ENCODE measurements around the gene PATJ. TPM values are rescaled to one million over a fixed set of nuclear protein-coding genes. Genes with fewer than 3 reads are reported as not detected.

Gene PATJ
- total and polyA plus RNA-seq, 2 of the 13 experiments (the other 11 are each of a cell fraction or from before 2014, with no cell fraction given), result 6.2 to 16.8 TPM

- no peak for TF ChIP-seq SMAD3 (CRISPR knock-in tag; IDR thresholded peaks at IDR 0.05)
- no peak for TF ChIP-seq KAT7 (CRISPR knock-in tag; IDR thresholded peaks at IDR 0.05; ENCODE audit: borderline replicate concordance)
- no peak for TF ChIP-seq CHD2 (IDR thresholded peaks at IDR 0.05; ENCODE audit: low read depth, low read length)
- TF ChIP-seq ATF4 (CRISPR knock-in tag; IDR thresholded peaks at IDR 0.05), result no peak
- no peak for TF ChIP-seq SYNCRIP (IDR thresholded peaks at IDR 0.05; ENCODE audit: insufficient read depth, low read depth, low read length)
- TF ChIP-seq, protein P1, sequence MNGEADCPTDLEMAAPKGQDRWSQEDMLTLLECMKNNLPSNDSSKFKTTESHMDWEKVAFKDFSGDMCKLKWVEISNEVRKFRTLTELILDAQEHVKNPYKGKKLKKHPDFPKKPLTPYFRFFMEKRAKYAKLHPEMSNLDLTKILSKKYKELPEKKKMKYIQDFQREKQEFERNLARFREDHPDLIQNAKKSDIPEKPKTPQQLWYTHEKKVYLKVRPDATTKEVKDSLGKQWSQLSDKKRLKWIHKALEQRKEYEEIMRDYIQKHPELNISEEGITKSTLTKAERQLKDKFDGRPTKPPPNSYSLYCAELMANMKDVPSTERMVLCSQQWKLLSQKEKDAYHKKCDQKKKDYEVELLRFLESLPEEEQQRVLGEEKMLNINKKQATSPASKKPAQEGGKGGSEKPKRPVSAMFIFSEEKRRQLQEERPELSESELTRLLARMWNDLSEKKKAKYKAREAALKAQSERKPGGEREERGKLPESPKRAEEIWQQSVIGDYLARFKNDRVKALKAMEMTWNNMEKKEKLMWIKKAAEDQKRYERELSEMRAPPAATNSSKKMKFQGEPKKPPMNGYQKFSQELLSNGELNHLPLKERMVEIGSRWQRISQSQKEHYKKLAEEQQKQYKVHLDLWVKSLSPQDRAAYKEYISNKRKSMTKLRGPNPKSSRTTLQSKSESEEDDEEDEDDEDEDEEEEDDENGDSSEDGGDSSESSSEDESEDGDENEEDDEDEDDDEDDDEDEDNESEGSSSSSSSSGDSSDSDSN (CRISPR knock-in tag; IDR thresholded peaks at IDR 0.05), result no peak
These were observed 162.1 kb downstream of the PATJ start (continued) for GRCh38 chr1:61904354-61904753.

GRCh38 chr1:61907102-61907501, 164.8 kb downstream of the PATJ start:
- ChIA-PET CTCF (ENCODE audit: low intra/inter-chr PET ratio, low total read pairs) (no interaction called here), POLR2A (no interaction called here)
- DNase-seq (ENCODE audit: low spot score) (no peak), FAIRE-seq (no peak), ATAC-seq (no peak)
- peaks cover 1 to 3% of the 10 kb centered on the region in 2 experiments; a peak in 2 of 5 replicates for H3K36me3 ChIP-seq (replicated peaks in 1 of 2; ENCODE audit: control insufficient read depth in 1 of 2, insufficient read depth in 2 of 2, low read length in 2 of 2)
- no TSS peak for BruUV-seq (replicated peaks)
- in situ Hi-C loops (cut with HindIII; ENCODE audit: extremely low pct_ligation_motif_present, low pct_unique_long_range_greater_than_20kb) (no loop called here), intact Hi-C loops (cut with micrococcal nuclease; ENCODE audit: unreplicated experiment) (no loop called here)
- H3K27ac ChIP-seq (ENCODE audit: extremely low read length, insufficient read depth, low read length), result no peak overlapping the region
- no peak overlapping the region for H3K9ac ChIP-seq (ENCODE audit: insufficient read depth, low read depth, low read length)
- H3K27me3 ChIP-seq (ENCODE audit: control insufficient read depth in 1 of 2, insufficient read depth in 2 of 2, low read length in 2 of 2), result no peaks in the 10 kb centered on the region
- no peak overlapping the region for H3K4me2 ChIP-seq (ENCODE audit: low read depth, low read length)
- peaks cover under 1% of the 10 kb centered on the region; the same call in 1 of the 2 replicates for H3K4me1 ChIP-seq (ENCODE audit: insufficient read depth, low read length)
- H3K9me3 ChIP-seq (ENCODE audit: low read length), result no peaks in the 10 kb centered on the region
- H3K4me3 ChIP-seq (replicated peaks in 1 of 3; ENCODE audit: insufficient read depth in 1 of 3, low read depth in 2 of 3, low read length in 3 of 3), result no peak overlapping the region
- no peak overlapping the region for H2AFZ ChIP-seq (ENCODE audit: low read length)
- 100% methylated on average over 4 of the region's 4 CpGs for WGBS (ENCODE audit: low lambda C conversion rate)
- no peaks in the 10 kb centered on the region for H3K79me2 ChIP-seq (ENCODE audit: insufficient read depth, low read length)
- no peaks in the 10 kb centered on the region for H4K20me1 ChIP-seq (ENCODE audit: insufficient read depth, low read length)
- TF ChIP-seq HNRNPH1 (optimal IDR thresholded peaks at IDR 0.05; ENCODE audit: low read depth, low read length) (no peak), ZNF501 (CRISPR knock-in tag; IDR thresholded peaks at IDR 0.05) (no peak), ZNF7 (CRISPR knock-in tag; IDR thresholded peaks at IDR 0.05) (no peak), FOSL2 (CRISPR knock-in tag; IDR thresholded peaks at IDR 0.05) (no peak), ZNF747 (CRISPR knock-in tag; IDR thresholded peaks at IDR 0.05; ENCODE audit: borderline replicate concordance) (no peak), ZNF720 (CRISPR knock-in tag; IDR thresholded peaks at IDR 0.05) (no peak), ELK4 (CRISPR knock-in tag; IDR thresholded peaks at IDR 0.05; ENCODE audit: borderline replicate concordance) (no peak), SRY (CRISPR knock-in tag; IDR thresholded peaks at IDR 0.05) (no peak), ZNF713 (CRISPR knock-in tag; IDR thresholded peaks at IDR 0.05) (no peak), ASH2L (IDR thresholded peaks at IDR 0.05; ENCODE audit: insufficient read length, low read depth, low read length) (no peak)
- TF ChIP-seq, protein P2, sequence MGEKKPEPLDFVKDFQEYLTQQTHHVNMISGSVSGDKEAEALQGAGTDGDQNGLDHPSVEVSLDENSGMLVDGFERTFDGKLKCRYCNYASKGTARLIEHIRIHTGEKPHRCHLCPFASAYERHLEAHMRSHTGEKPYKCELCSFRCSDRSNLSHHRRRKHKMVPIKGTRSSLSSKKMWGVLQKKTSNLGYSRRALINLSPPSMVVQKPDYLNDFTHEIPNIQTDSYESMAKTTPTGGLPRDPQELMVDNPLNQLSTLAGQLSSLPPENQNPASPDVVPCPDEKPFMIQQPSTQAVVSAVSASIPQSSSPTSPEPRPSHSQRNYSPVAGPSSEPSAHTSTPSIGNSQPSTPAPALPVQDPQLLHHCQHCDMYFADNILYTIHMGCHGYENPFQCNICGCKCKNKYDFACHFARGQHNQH (CRISPR knock-in tag; IDR thresholded peaks at IDR 0.05), result no peak
